ENCODE measurements around the gene AKAP17A.

The AKAP17A gene

DNA sequence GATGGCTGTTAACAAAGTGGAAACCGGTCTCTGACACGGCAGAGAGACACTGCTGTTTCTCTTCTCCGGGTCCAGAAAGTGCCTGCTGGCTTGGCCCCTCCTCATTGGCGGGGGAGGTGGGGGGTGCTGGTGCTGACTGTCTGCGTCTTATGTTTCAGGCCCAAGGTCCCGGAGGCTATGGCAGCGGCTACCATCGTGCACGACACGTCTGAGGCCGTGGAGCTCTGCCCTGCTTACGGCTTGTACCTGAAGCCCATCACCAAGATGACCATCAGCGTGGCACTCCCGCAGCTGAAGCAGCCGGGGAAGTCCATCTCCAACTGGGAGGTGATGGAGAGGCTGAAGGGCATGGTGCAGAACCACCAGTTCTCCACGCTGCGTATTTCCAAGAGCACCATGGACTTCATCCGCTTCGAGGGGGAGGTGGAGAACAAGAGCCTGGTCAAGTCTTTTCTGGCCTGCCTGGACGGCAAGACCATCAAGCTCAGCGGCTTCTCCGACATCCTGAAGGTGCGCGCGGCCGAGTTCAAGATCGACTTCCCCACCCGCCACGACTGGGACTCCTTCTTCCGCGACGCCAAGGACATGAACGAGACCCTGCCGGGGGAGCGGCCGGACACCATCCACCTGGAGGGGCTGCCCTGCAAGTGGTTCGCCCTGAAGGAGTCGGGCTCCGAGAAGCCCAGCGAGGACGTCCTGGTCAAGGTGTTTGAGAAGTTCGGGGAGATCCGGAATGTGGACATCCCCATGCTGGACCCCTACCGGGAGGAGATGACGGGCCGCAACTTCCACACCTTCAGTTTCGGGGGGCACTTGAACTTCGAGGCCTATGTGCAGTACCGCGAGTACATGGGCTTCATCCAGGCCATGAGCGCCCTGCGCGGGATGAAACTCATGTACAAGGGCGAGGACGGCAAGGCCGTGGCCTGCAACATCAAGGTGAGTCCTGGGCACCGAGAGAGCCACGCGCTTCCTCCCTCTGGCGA lies 2.2 kb downstream of the AKAP17A start:
- TF ChIP-seq, protein P1, sequence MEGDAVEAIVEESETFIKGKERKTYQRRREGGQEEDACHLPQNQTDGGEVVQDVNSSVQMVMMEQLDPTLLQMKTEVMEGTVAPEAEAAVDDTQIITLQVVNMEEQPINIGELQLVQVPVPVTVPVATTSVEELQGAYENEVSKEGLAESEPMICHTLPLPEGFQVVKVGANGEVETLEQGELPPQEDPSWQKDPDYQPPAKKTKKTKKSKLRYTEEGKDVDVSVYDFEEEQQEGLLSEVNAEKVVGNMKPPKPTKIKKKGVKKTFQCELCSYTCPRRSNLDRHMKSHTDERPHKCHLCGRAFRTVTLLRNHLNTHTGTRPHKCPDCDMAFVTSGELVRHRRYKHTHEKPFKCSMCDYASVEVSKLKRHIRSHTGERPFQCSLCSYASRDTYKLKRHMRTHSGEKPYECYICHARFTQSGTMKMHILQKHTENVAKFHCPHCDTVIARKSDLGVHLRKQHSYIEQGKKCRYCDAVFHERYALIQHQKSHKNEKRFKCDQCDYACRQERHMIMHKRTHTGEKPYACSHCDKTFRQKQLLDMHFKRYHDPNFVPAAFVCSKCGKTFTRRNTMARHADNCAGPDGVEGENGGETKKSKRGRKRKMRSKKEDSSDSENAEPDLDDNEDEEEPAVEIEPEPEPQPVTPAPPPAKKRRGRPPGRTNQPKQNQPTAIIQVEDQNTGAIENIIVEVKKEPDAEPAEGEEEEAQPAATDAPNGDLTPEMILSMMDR (IDR thresholded peaks at IDR 0.05; ENCODE audit: low read length) = no peak
- TF ChIP-seq EZH2 (IDR thresholded peaks at IDR 0.05; ENCODE audit: borderline replicate concordance, low read length) = no peak
- Histone ChIP-seq H3K36me3 (ENCODE audit: insufficient read depth, low read length) (peaks cover 53% of the 10 kb centered on the region), H3K27me3 (ENCODE audit: insufficient read depth, low read length) (no peaks in the 10 kb centered on the region), H3K4me1 (ENCODE audit: insufficient read depth, low read length, severe bottlenecking) (peaks cover 22% of the 10 kb centered on the region), H3K4me2 (ENCODE audit: low read length) (peak overlapping the region; percentile 91), H3K9me3 (ENCODE audit: low read length) (no peaks in the 10 kb centered on the region), H3K4me3 (ENCODE audit: low read depth, low read length, poor library complexity, severe bottlenecking) (peak overlapping the region; percentile 92), H4K20me1 (ENCODE audit: insufficient read depth, low read length) (no peaks in the 10 kb centered on the region), H3K79me2 (ENCODE audit: insufficient read depth, low read length) (peaks cover 26% of the 10 kb centered on the region), H2AFZ (ENCODE audit: low read length) (no peak overlapping the region), H3F3A (ENCODE audit: insufficient read depth, low read length) (peaks cover 12% of the 10 kb centered on the region; the same call in 1 of the 2 replicates), H3K9me2 (ENCODE audit: low read depth, low read length) (no peaks in the 10 kb centered on the region), H3K9ac (ENCODE audit: low read length) (peak overlapping the region; percentile 87; the same call in 1 of the 2 replicates), H3K27ac (ENCODE audit: low read depth, low read length, poor library complexity, severe bottlenecking) (no peak overlapping the region)

- H3K9me2 ChIP-seq (ENCODE audit: low read depth, low read length) = no peaks in the 10 kb centered on the region
- peaks cover 26% of the 10 kb centered on the region for H3K79me2 ChIP-seq (ENCODE audit: insufficient read depth, low read length)
- peaks cover 8% of the 10 kb centered on the region for H3K4me1 ChIP-seq (ENCODE audit: insufficient read depth, low read length, severe bottlenecking)
- no peaks in the 10 kb centered on the region for H3K27me3 ChIP-seq (ENCODE audit: insufficient read depth, low read length)
- no peak overlapping the region for H3K9ac ChIP-seq (ENCODE audit: low read length)
- H3K4me2 ChIP-seq (ENCODE audit: low read length) = no peak overlapping the region
- H3K4me3 ChIP-seq (ENCODE audit: low read depth, low read length, poor library complexity, severe bottlenecking) = no peak overlapping the region
- H3K9me3 ChIP-seq (ENCODE audit: low read length) = no peaks in the 10 kb centered on the region
- H2AFZ ChIP-seq (ENCODE audit: low read length) = no peak overlapping the region
- TF ChIP-seq, protein P1 (IDR thresholded peaks at IDR 0.05; ENCODE audit: low read length) = no peak
- TF ChIP-seq EZH2 (IDR thresholded peaks at IDR 0.05; ENCODE audit: borderline replicate concordance, low read length) = no peak
- H3K36me3 ChIP-seq (ENCODE audit: insufficient read depth, low read length) = peaks cover 74% of the 10 kb centered on the region
- no peaks in the 10 kb centered on the region for H4K20me1 ChIP-seq (ENCODE audit: insufficient read depth, low read length)
- H3K27ac ChIP-seq (ENCODE audit: low read depth, low read length, poor library complexity, severe bottlenecking) = no peak overlapping the region
- no peaks in the 10 kb centered on the region for H3F3A ChIP-seq (ENCODE audit: insufficient read depth, low read length)
Measured at GRCh38 chrX:1595711-1596060, 4.3 kb downstream of the AKAP17A start.

GRCh38 chrX:1596676-1597344 lies 5.4 kb downstream of the AKAP17A start:
- Histone ChIP-seq H3K9ac (ENCODE audit: low read length) (no peak overlapping the region), H3K4me2 (ENCODE audit: low read length) (no peak overlapping the region), H3F3A (ENCODE audit: insufficient read depth, low read length) (no peaks in the 10 kb centered on the region), H3K9me3 (ENCODE audit: low read length) (no peaks in the 10 kb centered on the region), H3K9me2 (ENCODE audit: low read depth, low read length) (no peaks in the 10 kb centered on the region), H3K27me3 (ENCODE audit: insufficient read depth, low read length) (no peaks in the 10 kb centered on the region), H3K27ac (ENCODE audit: low read depth, low read length, poor library complexity, severe bottlenecking) (no peak overlapping the region), H3K79me2 (ENCODE audit: insufficient read depth, low read length) (peaks cover 25% of the 10 kb centered on the region), H4K20me1 (ENCODE audit: insufficient read depth, low read length) (no peaks in the 10 kb centered on the region), H3K4me1 (ENCODE audit: insufficient read depth, low read length, severe bottlenecking) (peaks cover 8% of the 10 kb centered on the region), H3K4me3 (ENCODE audit: low read depth, low read length, poor library complexity, severe bottlenecking) (no peak overlapping the region), H3K36me3 (ENCODE audit: insufficient read depth, low read length) (peaks cover 85% of the 10 kb centered on the region), H2AFZ (ENCODE audit: low read length) (no peak overlapping the region)
- no peak for TF ChIP-seq EZH2 (IDR thresholded peaks at IDR 0.05; ENCODE audit: borderline replicate concordance, low read length)
- TF ChIP-seq, protein P1 (IDR thresholded peaks at IDR 0.05; ENCODE audit: low read length) = no peak
